Neural progenitor cell (in vitro differentiated cells): ENCODE measurements around the gene LGALS3. TPM values are rescaled to one million over a fixed set of nuclear protein-coding genes. Genes with fewer than 3 reads are reported as not detected.

Source experiments
- DNase-seq: peaks from one replicate; pipeline ENCODE4 v3.0.0-alpha.2; 2016; ENCODE audit warnings: low spot score
- H2AFZ ChIP-seq: fragments of 200-600 bp; sonication (generic); replicated peaks from 2 replicates; pipeline ENCODE4 v1.6.1; 2016; ENCODE audit warnings: antibody characterized with exemption
- H3F3A ChIP-seq: fragments of 200-600 bp; sonication (generic); 2 replicates; pipeline ENCODE4 v1.6.1; 2016; ENCODE audit warnings: antibody characterized with exemption, low read depth
- H3K27ac ChIP-seq: fragments of 200-600 bp; sonication (generic); 2 replicates; pipeline ENCODE4 v1.5.1; 2016; ENCODE audit warnings: mild to moderate bottlenecking
- H3K27me3 ChIP-seq: fragments of 200-600 bp; sonication (generic); 2 replicates; pipeline ENCODE4 v1.6.1; 2016; ENCODE audit warnings: mild to moderate bottlenecking, moderate library complexity
- H3K36me3 ChIP-seq: fragments of 200-600 bp; sonication (generic); 2 replicates; pipeline ENCODE4 v1.5.1; 2016
- H3K4me1 ChIP-seq: fragments of 200-600 bp; sonication (generic); 2 replicates; pipeline ENCODE4 v1.6.1; 2016; ENCODE audit warnings: mixed run types
- H3K4me2 ChIP-seq: fragments of 200-600 bp; sonication (generic); 2 replicates; pipeline ENCODE4 v1.6.1; 2016
- H3K4me3 ChIP-seq: fragments of 200-600 bp; sonication (generic); 2 replicates; pipeline ENCODE4 v1.5.1; 2016
- H3K79me2 ChIP-seq: fragments of 200-600 bp; sonication (generic); 2 replicates; pipeline ENCODE4 v1.6.1; 2016; ENCODE audit warnings: low read depth
- H3K9ac ChIP-seq: fragments of 200-600 bp; sonication (generic); 2 replicates; pipeline ENCODE4 v1.6.1; 2016
- H3K9me3 ChIP-seq: fragments of 200-600 bp; sonication (generic); 2 replicates; pipeline ENCODE4 v1.5.1; 2016; ENCODE audit warnings: low read depth
- H4K20me1 ChIP-seq: fragments of 200-600 bp; sonication (generic); 2 replicates; pipeline ENCODE4 v1.6.1; 2016; ENCODE audit warnings: low read depth
- H3K27ac Mint-ChIP-seq: 3 replicates; pipeline ENCODE4 v1.8.0; 2021; ENCODE audit warnings: mixed read lengths
- H3K27me3 Mint-ChIP-seq: 2 replicates; pipeline ENCODE4 v1.8.0; 2022; ENCODE audit warnings: low read depth, mild to moderate bottlenecking, inconsistent platforms, moderate library complexity, mixed read lengths; ENCODE audit not compliant: insufficient read depth
- H3K36me3 Mint-ChIP-seq: 3 replicates; pipeline ENCODE4 v1.8.0; 2021; ENCODE audit warnings: mixed read lengths
- H3K4me1 Mint-ChIP-seq: 3 replicates; pipeline ENCODE4 v1.8.0; 2021; ENCODE audit warnings: mixed read lengths
- H3K4me3 Mint-ChIP-seq: 3 replicates; pipeline ENCODE4 v1.8.0; 2021; ENCODE audit warnings: mild to moderate bottlenecking, moderate library complexity, mixed read lengths
- H3K9me3 Mint-ChIP-seq: 3 replicates; pipeline ENCODE4 v1.8.0; 2020; ENCODE audit warnings: mixed read lengths
- CTCF ChIP-seq: fragments of 200-600 bp; sonication (generic); IDR thresholded peaks from 2 replicates; pipeline ENCODE4 v1.5.1; 2017; ENCODE audit warnings: antibody characterized with exemption, mild to moderate bottlenecking
- EZH2 ChIP-seq: fragments of 200-600 bp; sonication (generic); IDR thresholded peaks from 2 replicates; pipeline ENCODE4 v1.6.1; 2017; ENCODE audit warnings: antibody characterized with exemption, mild to moderate bottlenecking, moderate library complexity
- EZH2phosphoT487 ChIP-seq: fragments of 200-600 bp; sonication (generic); IDR thresholded peaks from 2 replicates; pipeline ENCODE4 v1.6.1; 2017; ENCODE audit warnings: antibody characterized with exemption
- total RNA-seq: library from RNA; depleted of rRNA; stranded (reverse); fragments of >200 nt; gene quantifications from 2 replicates; pipeline ENCODE4 v1.2.3, GENCODE V29; 2015; ENCODE audit warnings: low replicate concordance

Gene LGALS3
- total RNA-seq, 1 donor from 2014 or later: not detected

GRCh38 chr14:55138091-55138490 lies 9.0 kb downstream of the LGALS3 start:
- Histone ChIP-seq H4K20me1 (no peaks in the 10 kb centered on the region), H3K9ac (no peak overlapping the region), H3K4me1 (peaks cover 5% of the 10 kb centered on the region), H3F3A (no peaks in the 10 kb centered on the region), H3K4me3 (no peak overlapping the region), H3K9me3 (no peaks in the 10 kb centered on the region), H3K79me2 (no peaks in the 10 kb centered on the region), H2AFZ (no peak overlapping the region), H3K36me3 (no peaks in the 10 kb centered on the region), H3K27ac (no peak overlapping the region), H3K4me2 (no peak overlapping the region), H3K27me3 (no peaks in the 10 kb centered on the region)
- Mint-ChIP-seq H3K36me3 (peaks cover 16% of the 10 kb centered on the region), H3K9me3 (no peaks in the 10 kb centered on the region), H3K27me3 (peaks cover 4% of the 10 kb centered on the region), H3K4me1 (peaks cover 1% of the 10 kb centered on the region), H3K4me3 (no peak overlapping the region), H3K27ac (no peak overlapping the region)
- peak; percentile 26 for DNase-seq
- TF ChIP-seq EZH2: no peak
- peak; percentile 49 for TF ChIP-seq CTCF

GRCh38 chr14:55139141-55139540 lies 10.1 kb downstream of the LGALS3 start:
- Histone ChIP-seq H3K36me3 (no peaks in the 10 kb centered on the region), H3K9me3 (no peaks in the 10 kb centered on the region), H3K4me1 (peaks cover 5% of the 10 kb centered on the region), H3K27ac (no peak overlapping the region), H3F3A (no peaks in the 10 kb centered on the region), H3K4me3 (no peak overlapping the region), H3K9ac (no peak overlapping the region), H4K20me1 (no peaks in the 10 kb centered on the region), H3K4me2 (no peak overlapping the region), H3K27me3 (no peaks in the 10 kb centered on the region), H2AFZ (no peak overlapping the region), H3K79me2 (no peaks in the 10 kb centered on the region)
- Mint-ChIP-seq H3K9me3 (no peaks in the 10 kb centered on the region), H3K4me1 (peaks cover 2% of the 10 kb centered on the region), H3K27ac (no peak overlapping the region), H3K36me3 (peaks cover 20% of the 10 kb centered on the region), H3K27me3 (peaks cover 2% of the 10 kb centered on the region), H3K4me3 (no peak overlapping the region)
- no peak for TF ChIP-seq EZH2
- DNase-seq: no peak

- no peak for DNase-seq
- Histone ChIP-seq H3K4me2 (no peak overlapping the region), H3K4me3 (no peak overlapping the region), H3K27me3 (no peaks in the 10 kb centered on the region), H2AFZ (no peak overlapping the region), H3K4me1 (peaks cover 5% of the 10 kb centered on the region), H4K20me1 (no peaks in the 10 kb centered on the region), H3K79me2 (no peaks in the 10 kb centered on the region), H3K27ac (no peak overlapping the region), H3K9ac (no peak overlapping the region), H3K9me3 (no peaks in the 10 kb centered on the region), H3F3A (no peaks in the 10 kb centered on the region), H3K36me3 (peaks cover 4% of the 10 kb centered on the region)
- Mint-ChIP-seq H3K9me3 (no peaks in the 10 kb centered on the region), H3K36me3 (peaks cover 23% of the 10 kb centered on the region), H3K4me3 (no peak overlapping the region), H3K27me3 (no peaks in the 10 kb centered on the region), H3K27ac (no peak overlapping the region), H3K4me1 (peaks cover 2% of the 10 kb centered on the region)
- TF ChIP-seq EZH2phosphoT487: no peak
- TF ChIP-seq CTCF: no peak
- no peak for TF ChIP-seq EZH2
These were observed 10.9 kb downstream of the LGALS3 start for GRCh38 chr14:55139696-55140509.

GRCh38 chr14:55141825-55142224 lies 12.8 kb downstream of the LGALS3 start:
- Histone ChIP-seq H4K20me1 (no peaks in the 10 kb centered on the region), H3K79me2 (no peaks in the 10 kb centered on the region), H3F3A (no peaks in the 10 kb centered on the region), H2AFZ (no peak overlapping the region), H3K27ac (no peak overlapping the region), H3K9ac (no peak overlapping the region), H3K4me1 (peaks cover 5% of the 10 kb centered on the region), H3K9me3 (no peaks in the 10 kb centered on the region), H3K27me3 (no peaks in the 10 kb centered on the region), H3K36me3 (peaks cover 13% of the 10 kb centered on the region), H3K4me2 (no peak overlapping the region), H3K4me3 (no peak overlapping the region)
- H3K36me3 Mint-ChIP-seq: peaks cover 32% of the 10 kb centered on the region
- H3K27ac Mint-ChIP-seq: no peak overlapping the region
- no peaks in the 10 kb centered on the region for H3K9me3 Mint-ChIP-seq
- peaks cover 2% of the 10 kb centered on the region for H3K4me1 Mint-ChIP-seq
- H3K4me3 Mint-ChIP-seq: no peak overlapping the region
- no peak for TF ChIP-seq EZH2
- no peak for TF ChIP-seq CTCF
- TF ChIP-seq EZH2phosphoT487: no peak
- DNase-seq: no peak
- H3K27me3 Mint-ChIP-seq: no peaks in the 10 kb centered on the region
